ENCODE results near the gene USP14.
"Not testable (repeated sequence)": the region's sequence is repeated elsewhere in the genome, so short reads cannot be mapped to it uniquely, and the experiment has no call there.

The USP14 gene

GRCh38 chr18:135045-135444 lies 23.3 kb upstream of the USP14 start:
- DNase-seq (ENCODE audit: low read depth) = no peak
- TF ChIP-seq, protein P1, sequence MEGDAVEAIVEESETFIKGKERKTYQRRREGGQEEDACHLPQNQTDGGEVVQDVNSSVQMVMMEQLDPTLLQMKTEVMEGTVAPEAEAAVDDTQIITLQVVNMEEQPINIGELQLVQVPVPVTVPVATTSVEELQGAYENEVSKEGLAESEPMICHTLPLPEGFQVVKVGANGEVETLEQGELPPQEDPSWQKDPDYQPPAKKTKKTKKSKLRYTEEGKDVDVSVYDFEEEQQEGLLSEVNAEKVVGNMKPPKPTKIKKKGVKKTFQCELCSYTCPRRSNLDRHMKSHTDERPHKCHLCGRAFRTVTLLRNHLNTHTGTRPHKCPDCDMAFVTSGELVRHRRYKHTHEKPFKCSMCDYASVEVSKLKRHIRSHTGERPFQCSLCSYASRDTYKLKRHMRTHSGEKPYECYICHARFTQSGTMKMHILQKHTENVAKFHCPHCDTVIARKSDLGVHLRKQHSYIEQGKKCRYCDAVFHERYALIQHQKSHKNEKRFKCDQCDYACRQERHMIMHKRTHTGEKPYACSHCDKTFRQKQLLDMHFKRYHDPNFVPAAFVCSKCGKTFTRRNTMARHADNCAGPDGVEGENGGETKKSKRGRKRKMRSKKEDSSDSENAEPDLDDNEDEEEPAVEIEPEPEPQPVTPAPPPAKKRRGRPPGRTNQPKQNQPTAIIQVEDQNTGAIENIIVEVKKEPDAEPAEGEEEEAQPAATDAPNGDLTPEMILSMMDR (IDR thresholded peaks at IDR 0.05; ENCODE audit: control insufficient read depth, extremely low read depth, insufficient read depth) = no peak
- H3K4me3 ChIP-seq (ENCODE audit: low read depth, low read length) = no peak overlapping the region

- TF ChIP-seq, protein P1 (IDR thresholded peaks at IDR 0.05; ENCODE audit: control insufficient read depth, extremely low read depth, insufficient read depth) = no peak
- DNase-seq (ENCODE audit: low read depth) = no peak
- no peak overlapping the region for H3K4me3 ChIP-seq (ENCODE audit: low read depth, low read length)
Observed at GRCh38 chr18:136433-136832, 21.9 kb upstream of the USP14 start.

DNA sequence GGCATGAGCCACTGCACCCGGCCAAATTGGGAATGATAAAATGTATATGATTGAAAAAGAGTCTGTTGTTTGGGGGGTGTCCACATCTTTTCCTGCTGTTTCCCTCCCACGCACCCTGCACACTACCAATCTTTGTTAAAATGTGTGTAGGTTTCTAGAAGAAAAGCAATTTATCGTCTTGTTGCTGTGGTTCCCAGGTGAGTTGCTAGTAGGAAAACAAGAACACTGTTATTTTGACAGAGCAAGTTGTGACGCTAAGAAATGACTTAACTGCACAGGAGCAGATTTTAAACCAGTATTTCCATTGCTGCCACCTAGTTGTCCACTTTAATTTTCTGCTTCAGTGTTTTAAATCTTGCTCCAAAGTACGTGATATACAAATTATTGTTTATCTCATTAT lies 21.0 kb upstream of the USP14 start:
- no peak overlapping the region for H3K4me3 ChIP-seq (ENCODE audit: low read depth, low read length)
- DNase-seq (ENCODE audit: low read depth) = no peak
- TF ChIP-seq, protein P1 (IDR thresholded peaks at IDR 0.05; ENCODE audit: control insufficient read depth, extremely low read depth, insufficient read depth) = no peak

DNA sequence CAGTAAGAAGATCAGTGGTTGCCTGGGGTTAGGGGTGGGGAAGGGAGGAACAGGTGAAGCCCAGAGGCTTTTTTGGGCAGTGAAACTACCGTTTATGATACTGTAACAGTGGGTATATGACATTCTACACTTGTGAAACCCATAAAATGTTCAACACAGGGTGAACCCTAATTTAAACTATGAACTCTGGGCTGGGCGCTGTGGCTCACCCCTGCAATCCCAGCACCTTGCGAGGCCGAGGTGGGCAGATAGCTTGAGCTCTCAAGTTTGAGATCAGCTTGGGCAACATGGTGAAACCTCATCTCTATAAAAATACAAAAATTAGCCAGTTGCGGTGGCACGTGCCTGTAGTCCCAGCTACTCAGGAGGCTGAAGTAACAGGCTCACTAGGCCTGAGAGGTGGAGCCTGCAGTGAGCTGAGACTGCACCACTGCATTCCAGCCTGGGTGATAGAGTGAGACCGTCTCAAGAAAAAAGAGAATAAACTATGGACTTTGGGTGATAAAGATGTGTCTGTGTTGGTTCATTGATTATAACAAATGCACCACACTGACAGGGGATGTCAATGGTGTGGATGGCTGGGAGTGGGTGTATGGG lies 17.6 kb upstream of the USP14 start:
- H3K4me3 ChIP-seq (ENCODE audit: low read depth, low read length) = no peak overlapping the region
- DNase-seq (ENCODE audit: low read depth) = no peak
- TF ChIP-seq, protein P1 (IDR thresholded peaks at IDR 0.05; ENCODE audit: control insufficient read depth, extremely low read depth, insufficient read depth) = no peak

- not testable (repeated sequence) for H3K4me3 ChIP-seq (ENCODE audit: low read depth, low read length); DNase-seq (ENCODE audit: low read depth)
Observed at GRCh38 chr18:142624-143296, 15.6 kb upstream of the USP14 start.

GRCh38 chr18:148841-149240 lies 9.5 kb upstream of the USP14 start:
- no peak overlapping the region for H3K4me3 ChIP-seq (ENCODE audit: low read depth, low read length)
- DNase-seq (ENCODE audit: low read depth) = no peak
- TF ChIP-seq, protein P1 (IDR thresholded peaks at IDR 0.05; ENCODE audit: control insufficient read depth, extremely low read depth, insufficient read depth) = no peak

DNA sequence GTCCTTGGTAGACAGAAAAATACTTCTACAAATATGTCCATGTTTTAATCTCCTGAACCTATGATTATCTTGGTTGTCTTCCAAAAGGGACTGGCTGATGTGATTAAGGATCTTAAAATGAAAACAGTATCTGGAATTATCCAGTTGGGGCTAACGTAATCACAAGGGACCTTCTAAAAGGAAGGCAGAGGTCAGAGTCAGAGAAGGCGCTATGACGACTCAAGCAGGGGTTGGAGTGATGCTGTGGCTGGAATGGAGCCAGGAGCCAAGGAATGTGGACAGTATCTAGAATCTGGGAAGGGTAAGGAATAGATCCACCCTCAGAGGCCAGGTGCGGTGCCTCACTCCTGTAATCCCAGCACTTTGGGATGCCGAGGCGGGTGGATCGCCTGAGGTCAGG lies 4.2 kb upstream of the USP14 start:
- DNase-seq (ENCODE audit: low read depth) = no peak
- no peak overlapping the region for H3K4me3 ChIP-seq (ENCODE audit: low read depth, low read length)
- TF ChIP-seq, protein P1 (IDR thresholded peaks at IDR 0.05; ENCODE audit: control insufficient read depth, extremely low read depth, insufficient read depth) = no peak

Data from LNCaP clone FGC (cell line).